Lower leg skin (tissue), 4 donors: ENCODE measurements around the gene VWA8. TPM values are rescaled to one million over a fixed set of nuclear protein-coding genes. Genes with fewer than 3 reads are reported as not detected.

Experiments used
- DNase-seq, 2 donors: peaks; one replicate each; pipeline ENCODE4 v3.0.0-alpha.2; 2019; ENCODE audit warnings: low spot score in 2 of 2
- H3K4me3 ChIP-seq: fragments of 200-600 bp; sonication (generic); 2 replicates; pipeline ENCODE4 v1.5.1; 2017; ENCODE audit warnings: mild to moderate bottlenecking, low read depth; ENCODE audit not compliant: poor library complexity, severe bottlenecking
- POLR2A ChIP-seq, 2 donors: fragments of 450-650 bp; IDR thresholded peaks; one replicate each; pipeline ENCODE4 v1.6.1; 2016 to 2017; ENCODE audit warnings: antibody characterized with exemption in 2 of 2, mild to moderate bottlenecking in 1 of 2, moderate library complexity in 1 of 2
- WGBS, 2 donors: methylation state at CpG; one replicate each; pipeline ENCODE4 v1.1.5; 2018; 5-methylcytosine and 5-hydroxymethylcytosine counted together
- intact Hi-C: fragments of 100-400 bp; cut with DNase I; formaldehyde crosslinking; loops from one replicate; pipeline ENCODE4 v1.15.0; 2023; ENCODE audit warnings: low total_unique reads
- total RNA-seq, 4 donors: library from RNA; depleted of rRNA; stranded (reverse); fragments of >200 nt; gene quantifications; one replicate each; pipeline ENCODE4 v1.1.0, GENCODE V29; 2016
- TF ChIP-seq, protein P1 (sequence below), 3 donors: fragments of 450-650 bp; IDR thresholded peaks; one replicate each; pipeline ENCODE4 v1.5.1; 2016; ENCODE audit warnings: antibody characterized with exemption in 3 of 3, mild to moderate bottlenecking in 3 of 3, moderate library complexity in 2 of 3

VWA8 gene
- total RNA-seq, 4 donors from 2014 or later = 11.8 to 22.0 (median 15.1) TPM

DNA sequence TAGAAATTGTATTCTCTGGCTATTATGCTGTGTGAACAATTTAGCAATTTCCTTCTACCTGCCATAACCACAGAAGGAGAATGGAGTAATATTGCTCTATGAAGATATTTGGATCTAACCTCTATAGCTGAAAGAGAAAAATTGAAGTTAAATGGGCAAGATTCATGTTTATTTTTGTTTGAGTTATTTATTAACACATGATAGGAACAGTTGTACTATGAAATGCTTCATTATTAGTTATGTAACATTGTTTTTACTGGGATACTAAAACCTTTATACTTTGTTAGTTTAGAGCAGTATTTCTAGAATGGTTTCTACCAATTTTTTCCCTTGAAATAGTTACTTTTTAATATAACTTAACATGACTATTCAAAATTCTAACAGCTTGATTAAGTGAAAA is 27.3 kb upstream of the VWA8 start:
- intact Hi-C loops = no loop called here
- no peak for DNase-seq
- H3K4me3 ChIP-seq = no peak overlapping the region
- TF ChIP-seq, protein P1, sequence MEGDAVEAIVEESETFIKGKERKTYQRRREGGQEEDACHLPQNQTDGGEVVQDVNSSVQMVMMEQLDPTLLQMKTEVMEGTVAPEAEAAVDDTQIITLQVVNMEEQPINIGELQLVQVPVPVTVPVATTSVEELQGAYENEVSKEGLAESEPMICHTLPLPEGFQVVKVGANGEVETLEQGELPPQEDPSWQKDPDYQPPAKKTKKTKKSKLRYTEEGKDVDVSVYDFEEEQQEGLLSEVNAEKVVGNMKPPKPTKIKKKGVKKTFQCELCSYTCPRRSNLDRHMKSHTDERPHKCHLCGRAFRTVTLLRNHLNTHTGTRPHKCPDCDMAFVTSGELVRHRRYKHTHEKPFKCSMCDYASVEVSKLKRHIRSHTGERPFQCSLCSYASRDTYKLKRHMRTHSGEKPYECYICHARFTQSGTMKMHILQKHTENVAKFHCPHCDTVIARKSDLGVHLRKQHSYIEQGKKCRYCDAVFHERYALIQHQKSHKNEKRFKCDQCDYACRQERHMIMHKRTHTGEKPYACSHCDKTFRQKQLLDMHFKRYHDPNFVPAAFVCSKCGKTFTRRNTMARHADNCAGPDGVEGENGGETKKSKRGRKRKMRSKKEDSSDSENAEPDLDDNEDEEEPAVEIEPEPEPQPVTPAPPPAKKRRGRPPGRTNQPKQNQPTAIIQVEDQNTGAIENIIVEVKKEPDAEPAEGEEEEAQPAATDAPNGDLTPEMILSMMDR (IDR thresholded peaks at IDR 0.05) = no peak
- no peak for TF ChIP-seq POLR2A (IDR thresholded peaks at IDR 0.05)

DNA sequence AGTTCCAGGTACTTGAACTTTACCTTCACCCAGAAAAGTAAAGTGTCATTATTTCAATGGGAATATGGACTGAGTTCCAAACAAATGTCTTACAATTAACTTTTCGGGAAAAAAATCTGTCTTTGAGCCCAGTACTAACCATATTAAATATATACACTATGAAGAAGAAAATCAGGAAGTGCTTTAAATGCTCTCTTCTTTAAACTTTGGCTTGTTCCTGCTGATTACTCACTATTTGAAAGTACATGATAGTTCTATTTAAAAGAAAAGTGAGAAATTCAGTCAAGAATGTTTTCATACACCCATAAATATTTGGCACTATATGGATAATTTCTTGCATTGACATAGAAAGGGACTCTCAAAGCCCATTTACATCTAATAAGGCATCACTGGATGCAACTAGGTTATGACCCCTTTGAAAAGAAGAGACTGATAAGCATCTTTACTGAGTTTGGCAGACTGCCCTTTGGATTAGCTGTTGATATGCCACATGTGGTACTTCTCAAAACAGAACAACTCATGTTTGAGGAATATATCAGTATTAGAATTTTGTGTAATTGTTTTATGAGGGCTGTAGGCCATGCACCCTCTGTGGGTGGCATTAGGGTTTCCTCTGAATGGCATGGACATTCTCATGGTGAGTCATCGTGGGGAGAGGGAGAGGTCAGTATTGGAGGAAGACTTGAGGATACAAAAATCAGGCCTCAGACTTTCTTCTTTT is 25.0 kb upstream of the VWA8 start:
- H3K4me3 ChIP-seq = no peak overlapping the region
- WGBS, 2 donors = 88% methylated on average over 2 of the region's 2 CpGs
- TF ChIP-seq, protein P1 (IDR thresholded peaks at IDR 0.05) = no peak
- TF ChIP-seq POLR2A (IDR thresholded peaks at IDR 0.05) = no peak
- no peak for DNase-seq
- intact Hi-C loops = no loop called here

DNA sequence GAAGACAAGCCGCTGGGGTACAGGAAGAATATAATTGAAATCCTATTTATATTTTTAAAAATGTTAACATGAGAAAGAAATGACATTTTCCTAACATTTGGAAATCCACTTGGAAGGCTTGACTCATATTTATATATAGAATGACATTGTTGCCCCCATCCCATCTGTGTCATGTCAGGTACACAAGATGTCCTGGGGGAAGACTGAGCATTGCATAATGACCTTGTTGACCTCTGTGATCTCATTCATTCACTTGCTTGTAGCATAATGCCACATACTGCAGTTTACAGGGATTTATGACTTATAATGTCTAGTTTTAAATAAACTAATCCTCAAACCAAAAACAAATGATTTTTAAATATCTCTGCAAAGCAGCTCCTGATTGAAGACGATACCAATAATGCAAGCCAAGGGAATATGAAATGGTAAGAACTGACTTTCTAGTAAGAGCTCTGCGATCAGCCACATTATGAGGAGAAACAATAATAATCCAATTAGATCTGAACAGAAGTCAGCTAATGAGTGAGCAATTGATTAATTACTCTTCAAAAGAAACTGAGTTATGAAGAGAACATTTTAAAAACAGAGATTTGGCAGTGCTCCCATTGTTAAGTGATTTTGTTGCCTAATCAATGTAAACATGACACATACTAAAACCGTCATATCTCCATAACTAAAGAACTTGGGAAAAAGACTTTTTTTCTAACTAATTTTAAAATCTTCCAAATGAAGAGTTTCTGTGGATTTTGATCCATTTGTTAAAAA is 21.2 kb upstream of the VWA8 start:
- TF ChIP-seq, protein P1 (IDR thresholded peaks at IDR 0.05) = no peak
- TF ChIP-seq POLR2A (IDR thresholded peaks at IDR 0.05) = no peak
- DNase-seq = no peak
- intact Hi-C loops = no loop called here
- no peak overlapping the region for H3K4me3 ChIP-seq
- 80 to 86% methylated on average over 4 of the region's 4 CpGs for WGBS, 2 donors

DNA sequence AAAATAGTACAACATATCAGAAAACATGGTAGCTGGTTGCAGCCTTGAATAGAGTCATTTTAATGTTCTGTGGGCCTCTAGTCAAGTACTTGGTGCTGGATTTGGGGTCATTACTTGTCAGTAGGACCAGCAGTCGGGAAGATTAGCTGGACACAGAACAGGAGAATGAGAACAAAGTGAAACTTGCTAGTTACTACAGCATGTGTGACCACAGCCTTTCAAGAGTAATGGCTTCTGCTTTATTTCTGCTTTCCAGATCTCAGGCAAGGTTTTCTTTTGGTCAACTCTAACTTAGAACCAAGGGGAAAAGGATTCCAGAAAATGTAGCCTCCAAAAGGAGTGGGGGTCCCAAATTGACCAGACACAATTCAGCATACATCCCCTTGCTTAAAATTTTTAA is 17.1 kb upstream of the VWA8 start:
- intact Hi-C loops = no loop called here
- no peak overlapping the region for H3K4me3 ChIP-seq
- TF ChIP-seq, protein P1 (IDR thresholded peaks at IDR 0.05) = no peak
- no peak for TF ChIP-seq POLR2A (IDR thresholded peaks at IDR 0.05)
- 76 to 79% methylated on average over 1 of the region's 1 CpG for WGBS, 2 donors
- no peak for DNase-seq

DNA sequence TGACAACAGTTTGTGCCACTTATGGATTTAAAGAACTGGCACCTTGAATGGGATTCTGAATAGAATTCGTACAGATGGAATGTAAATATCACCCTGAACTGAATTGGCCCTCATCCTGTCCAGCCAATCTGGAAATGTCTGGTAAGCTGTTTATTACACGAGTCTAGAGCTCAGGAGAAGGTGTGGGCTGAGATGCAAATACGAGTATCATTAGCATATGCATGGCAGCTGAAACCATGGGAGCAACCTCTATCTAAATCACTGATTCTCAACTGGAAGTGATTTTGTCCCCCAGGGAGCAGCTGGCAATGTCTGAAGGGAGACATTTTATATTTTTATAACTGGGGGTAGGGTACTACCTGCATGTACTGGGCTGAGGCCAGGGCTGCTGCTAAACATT is 15.6 kb upstream of the VWA8 start:
- TF ChIP-seq, protein P1 (IDR thresholded peaks at IDR 0.05) = no peak
- TF ChIP-seq POLR2A (IDR thresholded peaks at IDR 0.05) = no peak
- 43 to 44% methylated on average over 3 of the region's 3 CpGs for WGBS, 2 donors
- no peak for DNase-seq
- intact Hi-C loops = no loop called here
- H3K4me3 ChIP-seq = no peak overlapping the region
